Stimulated activated CD8-positive, alpha-beta memory T cell treated with anti-CD3 and anti-CD28 coated beads, Interleukin-12 subunit alpha, Interleukin-12 subunit beta, amount 100 ng/mL, for 1 hour (primary cell): ENCODE data around the gene OPN4.

Experiments used
- DNase-seq: peaks from one replicate; pipeline ENCODE4 v3.0.0-alpha.2; 2020; ENCODE audit warnings: low read depth

OPN4 gene

DNA sequence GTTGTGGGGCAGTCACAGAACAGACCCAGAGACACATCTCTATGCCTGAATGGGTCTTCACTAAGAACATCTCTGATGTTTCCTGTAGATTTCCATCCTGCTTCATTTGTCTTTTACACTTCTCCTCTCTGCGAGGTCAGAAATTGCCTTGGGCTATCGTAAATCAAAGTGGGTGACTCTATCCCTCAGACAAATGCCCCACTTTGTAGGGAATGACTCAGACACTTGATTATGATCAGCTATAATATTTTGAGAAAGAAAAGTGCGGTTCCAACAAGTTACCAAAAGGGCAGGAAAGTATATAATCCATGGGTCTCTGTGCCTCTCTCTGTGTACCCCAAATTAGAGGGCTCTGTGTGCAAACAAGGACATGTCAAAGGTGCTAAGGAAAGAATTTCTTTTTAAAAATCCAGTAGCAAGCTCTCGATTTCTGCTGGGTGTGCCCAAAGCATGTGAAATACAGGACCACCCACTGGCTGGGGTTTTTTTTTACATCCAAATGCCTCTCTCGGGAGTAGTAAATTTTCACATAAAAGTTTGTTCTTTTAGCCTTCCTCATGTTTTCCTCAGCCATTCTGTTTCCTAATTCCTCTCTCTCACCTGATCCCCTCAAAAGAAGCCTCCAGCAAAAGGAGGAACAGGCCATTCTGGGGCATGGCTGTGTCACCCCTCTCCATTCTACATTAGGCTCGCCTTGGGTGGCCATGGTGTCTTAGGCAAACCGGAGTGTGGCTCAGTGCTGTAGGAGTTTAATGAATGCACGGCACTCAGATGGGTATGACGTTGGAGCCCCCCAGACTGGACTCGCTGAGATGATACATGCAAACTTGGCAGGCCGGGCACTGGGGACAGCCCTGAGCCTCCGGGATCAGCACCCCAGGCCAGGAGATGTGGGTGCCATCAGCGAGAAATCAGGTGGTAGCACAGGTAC, 6.3 kb upstream of the OPN4 start:
- no peak for DNase-seq

DNA sequence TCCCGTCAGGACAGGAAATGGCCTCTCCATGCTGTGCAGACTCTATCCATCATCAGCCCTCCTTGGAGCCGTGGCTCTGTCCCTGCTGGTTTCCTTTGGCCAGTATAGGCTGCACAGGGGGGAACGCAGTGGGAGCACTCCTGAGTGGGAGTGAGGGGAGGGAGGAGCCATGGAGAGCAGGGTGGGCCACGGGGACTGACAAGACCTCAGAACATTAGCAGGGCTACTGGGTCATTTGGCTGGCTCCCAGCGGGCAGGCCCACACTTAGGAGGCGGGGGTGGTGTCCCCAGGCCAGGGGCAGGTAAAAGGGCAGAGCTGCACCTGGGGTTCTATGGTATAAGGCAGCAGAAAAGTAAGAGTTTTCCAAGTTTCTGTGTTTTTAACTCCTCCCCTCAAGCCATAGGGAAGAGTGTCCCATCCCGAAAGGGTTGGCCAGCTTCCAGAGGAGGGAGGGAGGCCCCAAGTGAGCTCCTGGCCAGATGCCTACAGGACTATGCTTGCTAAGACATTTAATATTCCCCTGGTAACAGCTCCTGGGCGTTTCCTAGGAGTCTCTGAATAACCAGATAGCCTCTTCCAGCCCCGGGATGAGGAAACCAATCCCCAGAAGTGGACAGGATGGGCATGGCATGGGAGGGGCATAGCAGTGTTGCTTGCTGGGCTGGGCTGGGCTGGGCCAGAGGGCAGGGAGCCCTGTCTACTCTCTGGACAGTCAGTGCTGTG, 5.5 kb upstream of the OPN4 start:
- no peak for DNase-seq

DNA sequence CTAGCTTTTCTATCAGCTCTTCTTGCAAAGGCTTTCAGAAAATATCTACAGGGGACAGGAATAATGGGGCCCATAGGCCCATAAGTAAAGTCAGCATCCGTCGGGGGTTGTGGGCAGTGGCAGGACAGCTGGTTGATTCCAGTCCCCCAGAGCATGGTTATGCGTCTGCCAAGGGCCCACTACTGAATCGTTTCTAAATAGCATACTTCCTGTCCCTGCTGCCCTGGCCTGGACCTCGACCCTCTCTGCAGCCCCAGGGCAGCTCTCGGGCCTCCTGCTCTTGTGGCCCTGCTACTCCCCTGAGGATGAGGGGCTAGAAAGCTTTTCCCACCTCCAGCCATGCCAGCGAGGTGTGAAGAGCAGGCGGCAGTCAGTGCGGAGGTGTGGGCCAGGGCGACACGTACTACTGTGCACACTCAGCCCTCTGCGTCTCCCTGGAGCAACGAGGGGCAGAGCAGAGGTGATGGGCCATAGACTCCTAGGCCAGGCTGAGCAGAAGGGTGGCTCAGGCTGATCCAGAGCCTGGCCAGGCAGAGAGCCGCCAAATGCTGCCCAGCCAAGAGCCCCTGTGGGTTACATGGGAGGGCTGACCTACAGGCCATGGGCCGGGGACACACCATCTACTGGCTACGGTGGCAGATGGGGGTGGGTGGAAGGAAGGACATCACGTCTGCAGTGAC, 4.7 kb upstream of the OPN4 start:
- no peak for DNase-seq

DNA sequence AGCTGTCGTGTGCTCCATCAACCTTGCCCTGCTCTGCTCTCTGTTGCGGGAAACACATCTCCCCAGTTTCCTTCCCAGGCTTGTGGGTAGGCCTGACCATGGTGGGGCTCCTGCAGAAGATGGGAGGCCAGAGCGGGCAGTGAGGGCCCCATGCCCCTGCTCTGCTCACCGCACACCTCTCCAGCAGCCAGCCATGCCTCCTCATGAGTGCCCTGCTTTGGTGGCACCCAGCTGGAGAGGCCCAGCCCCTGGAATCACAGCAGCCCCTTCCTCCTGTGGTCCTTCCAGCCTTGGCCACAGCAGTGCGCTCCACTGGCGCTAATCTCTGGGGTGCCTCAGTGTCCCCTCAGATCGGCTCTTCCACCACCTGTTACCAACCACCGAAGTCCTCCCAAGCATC, 4.2 kb upstream of the OPN4 start:
- DNase-seq = no peak

DNA sequence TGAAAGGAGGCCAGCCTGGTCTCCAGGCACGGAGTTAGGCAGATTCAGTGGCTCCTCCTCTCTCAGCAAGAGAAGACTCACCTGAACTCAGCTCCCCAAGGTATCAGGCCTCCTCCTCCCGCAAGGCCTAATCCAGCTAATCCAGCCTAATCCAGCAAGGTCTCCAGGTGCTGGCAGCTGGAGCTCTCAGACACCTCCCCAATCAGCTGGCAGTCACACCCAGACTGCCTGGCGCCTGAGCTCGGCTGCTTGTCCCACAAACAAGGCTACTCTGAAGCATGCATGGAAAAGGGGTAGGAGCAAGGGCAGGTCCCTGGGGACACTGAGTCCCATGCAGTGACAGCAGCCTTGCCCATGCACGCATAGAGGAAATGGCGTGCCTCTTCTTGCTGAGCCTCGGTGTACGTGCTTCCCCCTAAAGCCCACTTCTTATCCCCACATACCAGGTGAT, 3.3 kb upstream of the OPN4 start:
- no peak for DNase-seq

DNA sequence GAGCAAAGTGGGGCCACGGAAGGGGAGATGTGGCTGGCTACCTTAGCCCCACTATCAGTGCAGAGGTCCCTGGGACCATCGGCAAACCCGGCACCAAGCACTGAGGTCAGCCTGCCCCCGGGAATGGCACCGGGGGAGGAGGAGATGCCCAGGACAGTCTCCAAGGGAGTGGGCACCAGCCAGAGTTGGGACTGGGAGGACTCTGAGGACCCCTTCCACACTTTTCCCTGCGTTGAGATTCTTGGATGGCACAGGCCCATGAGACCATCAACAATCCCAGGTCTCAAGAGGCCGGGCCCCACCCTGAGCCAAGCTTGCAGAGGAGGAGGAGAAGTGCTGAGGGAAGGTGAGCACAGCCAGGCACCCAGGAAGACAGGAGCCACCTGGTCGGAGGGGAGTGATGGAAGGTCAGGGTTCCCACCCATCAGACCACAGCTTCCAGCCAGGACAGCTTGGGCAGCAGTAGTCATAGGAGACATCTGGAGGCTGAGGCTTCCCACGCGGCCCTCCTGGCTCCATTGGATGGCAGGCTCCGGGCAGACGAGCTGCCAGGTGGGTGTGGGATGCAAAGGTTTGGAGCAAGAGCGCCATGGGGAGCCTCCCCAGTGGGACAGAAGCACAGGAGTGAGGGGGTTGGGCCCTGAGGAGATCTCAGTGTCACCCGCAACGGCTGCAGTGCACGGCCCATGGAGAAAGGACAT, 2.6 kb upstream of the OPN4 start:
- no peak for DNase-seq

DNA sequence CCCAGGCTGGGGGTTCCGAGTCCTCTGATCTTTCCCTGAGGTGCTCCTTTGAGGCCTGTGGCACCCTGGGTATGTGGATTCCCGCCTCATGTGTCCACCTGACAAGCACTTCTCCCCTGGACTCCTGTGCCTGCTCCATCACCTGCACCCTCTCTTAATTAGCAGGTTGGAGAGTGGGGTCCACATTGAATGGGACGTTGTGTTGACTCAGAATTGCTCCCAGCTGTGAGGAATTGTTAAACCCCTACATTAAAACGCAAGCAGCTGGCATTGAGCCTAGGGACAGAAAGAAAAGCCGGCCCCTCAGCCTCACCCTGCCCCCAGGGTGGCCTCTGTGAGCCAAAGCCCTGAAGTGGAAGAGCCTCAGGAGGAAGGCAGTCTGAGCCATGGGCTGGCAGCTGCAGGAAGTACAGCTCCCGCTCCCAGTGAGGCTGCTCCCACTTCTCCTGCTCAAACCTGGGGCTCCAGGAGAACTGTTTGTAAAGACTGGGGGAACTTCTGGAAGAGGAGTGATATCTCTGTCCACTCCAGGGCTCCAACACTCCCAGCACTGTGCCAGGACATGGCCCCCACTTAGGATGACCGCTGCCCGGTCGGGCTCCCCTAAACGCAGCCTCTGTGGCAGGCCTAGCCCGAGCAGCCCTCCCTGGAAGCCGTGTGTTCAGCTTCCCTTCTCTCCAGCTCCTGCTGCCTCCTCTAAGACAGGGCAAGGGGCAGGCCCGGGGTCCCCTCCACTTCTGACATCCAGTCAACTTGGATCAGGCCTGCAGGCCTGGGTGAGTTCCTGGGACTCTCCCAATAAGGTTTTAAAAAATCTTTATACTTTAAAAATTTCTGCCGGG, 1.8 kb upstream of the OPN4 start:
- DNase-seq = no peak

DNA sequence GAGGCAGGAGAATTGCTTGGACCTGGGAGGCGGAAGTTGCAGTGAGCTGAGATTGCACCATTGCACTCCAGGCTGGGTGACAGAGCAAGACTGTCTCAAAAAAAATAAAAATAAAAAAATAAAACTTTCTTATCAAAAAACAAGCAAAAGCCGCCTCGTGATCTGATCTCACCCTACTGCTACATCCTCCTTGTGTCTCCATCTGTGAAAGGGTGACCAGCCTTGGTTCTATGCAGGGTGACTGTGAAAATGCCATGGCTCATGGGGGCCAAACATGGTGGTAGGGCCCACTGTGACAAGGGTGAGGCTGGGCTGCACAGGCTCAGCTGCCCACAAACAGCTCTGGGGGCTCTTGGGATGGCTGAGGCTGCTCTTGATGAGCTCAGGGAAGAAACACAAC, 968 bp upstream of the OPN4 start:
- DNase-seq = no peak

DNA sequence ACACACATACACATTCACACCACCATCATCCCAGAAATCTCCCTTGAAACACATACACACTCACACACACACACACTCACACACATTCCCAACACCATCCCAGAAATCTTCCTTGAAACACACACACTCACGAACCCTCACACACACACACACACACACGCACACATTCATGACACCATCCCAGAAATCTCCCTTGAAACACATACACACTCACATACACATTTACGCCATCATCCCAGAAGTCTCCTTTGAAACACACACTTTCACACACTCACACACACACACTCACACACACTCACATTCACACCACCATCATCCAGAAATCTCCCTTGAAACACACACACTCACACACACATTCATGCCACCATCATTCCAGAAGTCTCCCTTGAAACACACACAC, 360 bp upstream of the OPN4 start:
- no peak for DNase-seq

DNA sequence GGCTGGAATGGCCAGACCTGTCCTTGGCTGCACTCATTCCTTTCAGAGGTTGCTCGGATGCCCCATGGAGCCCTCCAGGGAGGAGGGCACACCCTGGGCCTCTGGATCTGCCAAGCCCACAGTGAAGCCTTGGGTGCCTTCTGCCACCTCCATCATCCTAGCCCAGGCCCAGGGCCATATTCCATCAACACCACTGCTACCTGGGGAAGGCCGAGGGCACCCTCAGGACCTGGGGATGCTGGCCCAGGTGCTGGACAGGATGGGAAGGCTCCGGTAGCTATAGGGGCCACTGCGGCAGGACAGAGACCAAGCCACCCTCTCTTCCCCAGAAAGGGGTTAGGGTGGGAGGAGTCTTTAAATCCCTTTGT, 810 bp downstream of the OPN4 start:
- DNase-seq = no peak

DNA sequence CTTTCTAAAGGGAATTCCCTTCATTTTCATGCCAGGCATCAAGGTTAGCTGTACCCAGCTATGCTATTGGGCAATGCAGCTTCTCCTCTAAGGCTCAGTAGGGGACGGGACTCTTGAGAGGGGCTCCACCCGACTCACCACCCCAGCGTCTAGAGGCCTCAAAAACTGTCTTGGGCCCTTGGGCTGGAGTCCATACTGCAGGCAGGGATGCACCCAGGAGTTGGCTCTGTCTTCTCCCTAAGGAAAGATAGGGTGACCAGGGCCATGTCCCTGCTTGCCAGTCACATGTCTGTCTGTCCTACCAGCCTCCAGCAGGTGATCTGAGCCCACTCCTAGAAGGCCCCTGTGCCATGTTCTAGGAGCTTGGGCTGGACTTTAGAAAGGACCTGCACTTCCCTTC, 1.2 kb downstream of the OPN4 start:
- no peak for DNase-seq

DNA sequence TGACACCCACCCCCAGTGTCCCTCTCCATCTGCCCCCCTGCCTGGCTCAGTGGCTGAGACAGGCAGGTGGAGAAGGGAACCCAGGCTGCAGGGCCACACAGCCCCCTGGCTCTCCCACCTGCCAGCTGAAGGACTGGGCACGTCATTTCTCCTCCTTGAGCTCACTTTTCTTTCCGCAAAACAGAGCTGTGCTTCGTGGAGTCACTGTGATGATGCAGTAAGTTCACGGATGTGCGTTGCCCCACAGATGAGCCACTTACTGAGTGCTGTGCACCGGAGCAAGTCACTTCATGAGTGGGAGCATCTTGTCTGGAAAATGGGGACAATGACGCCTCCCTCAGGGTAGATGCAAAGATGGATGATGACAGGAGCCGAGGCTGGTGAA, 2.7 kb downstream of the OPN4 start:
- no peak for DNase-seq

DNA sequence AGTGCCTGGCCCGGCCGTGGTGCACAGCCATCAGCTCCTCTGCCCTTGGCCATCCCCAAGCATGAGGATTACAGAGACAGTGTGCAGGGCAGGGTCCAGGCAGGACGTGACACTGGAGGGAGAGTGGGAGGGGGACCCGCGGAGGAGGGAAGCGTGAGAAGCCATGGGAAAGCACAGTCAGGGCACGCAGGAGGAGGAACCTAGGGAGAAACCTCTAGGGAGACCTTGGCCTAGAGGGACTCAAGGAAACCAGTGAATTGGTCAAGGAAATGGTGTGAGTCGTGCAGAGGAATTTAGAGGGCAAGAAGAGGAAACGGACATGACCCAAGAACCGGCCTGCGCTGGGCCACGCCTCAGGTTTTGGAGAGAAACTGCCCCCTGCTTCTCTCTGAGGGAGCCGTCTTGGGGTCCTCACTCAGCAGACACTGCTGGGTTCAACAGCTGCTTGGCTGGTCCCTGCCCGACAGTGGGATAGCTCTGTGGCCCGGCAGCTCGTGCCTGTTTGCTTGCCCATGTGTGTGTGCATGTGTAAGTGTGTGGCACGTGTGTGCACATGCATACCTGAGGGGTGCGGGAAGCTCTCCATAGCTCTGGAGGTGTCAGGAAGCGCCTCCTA, 3.2 kb downstream of the OPN4 start:
- no peak for DNase-seq

DNA sequence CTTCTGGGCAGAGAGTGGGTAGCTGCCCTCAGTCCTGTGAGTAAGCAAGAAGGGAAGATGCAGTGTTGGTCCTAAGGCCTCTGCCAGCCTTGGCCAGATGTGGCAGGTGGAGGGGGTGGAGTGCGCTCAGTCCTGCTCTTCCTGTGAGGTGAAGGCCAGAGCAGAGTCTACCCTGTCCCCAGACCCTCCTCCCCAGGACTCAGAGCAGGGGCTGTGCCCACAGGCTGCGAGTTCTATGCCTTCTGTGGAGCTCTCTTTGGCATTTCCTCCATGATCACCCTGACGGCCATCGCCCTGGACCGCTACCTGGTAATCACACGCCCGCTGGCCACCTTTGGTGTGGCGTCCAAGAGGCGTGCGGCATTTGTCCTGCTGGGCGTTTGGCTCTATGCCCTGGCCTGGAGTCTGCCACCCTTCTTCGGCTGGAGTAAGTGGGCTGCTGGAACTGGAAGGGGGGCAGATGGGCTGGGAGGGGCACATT, 4.0 kb downstream of the OPN4 start:
- no peak for DNase-seq

DNA sequence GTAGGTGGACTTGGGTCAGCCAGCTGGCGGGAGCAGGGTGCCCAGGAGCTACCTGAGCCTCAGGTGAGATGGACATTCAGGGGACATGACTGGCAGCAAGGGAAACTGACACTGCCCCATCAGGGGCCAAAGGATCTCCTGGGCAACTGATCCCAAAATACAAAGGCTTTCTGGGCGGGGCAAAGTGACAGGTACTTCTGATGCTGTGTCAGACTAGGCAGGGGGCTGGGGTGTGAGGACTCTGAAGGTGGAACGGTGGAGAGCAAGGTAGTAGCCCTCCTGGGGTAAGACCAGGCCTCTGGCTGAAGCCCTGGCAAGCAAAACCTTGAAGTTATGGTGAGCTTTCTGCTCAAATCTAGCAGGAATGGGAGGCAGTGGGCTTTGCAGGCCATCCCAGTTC, 4.4 kb downstream of the OPN4 start:
- DNase-seq = no peak

DNA sequence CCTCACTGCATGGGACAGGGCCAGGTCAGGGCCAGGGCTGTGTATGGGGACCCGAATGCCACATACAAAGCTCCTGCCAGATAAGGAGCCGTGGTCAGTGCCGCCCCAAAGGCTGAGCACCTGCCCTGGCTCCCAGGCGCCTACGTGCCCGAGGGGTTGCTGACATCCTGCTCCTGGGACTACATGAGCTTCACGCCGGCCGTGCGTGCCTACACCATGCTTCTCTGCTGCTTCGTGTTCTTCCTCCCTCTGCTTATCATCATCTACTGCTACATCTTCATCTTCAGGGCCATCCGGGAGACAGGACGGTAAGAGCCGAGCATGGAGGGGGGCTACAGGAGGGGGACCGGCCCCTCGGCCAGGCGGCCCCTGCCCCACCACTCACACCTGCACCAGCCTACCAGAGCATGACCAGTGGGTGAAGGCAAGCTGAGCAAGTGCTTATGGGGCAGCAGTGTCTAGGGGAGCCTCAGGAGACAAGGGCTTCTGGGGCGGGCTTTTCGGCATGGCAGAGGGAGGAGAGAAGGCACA, 4.9 kb downstream of the OPN4 start:
- DNase-seq = no peak

DNA sequence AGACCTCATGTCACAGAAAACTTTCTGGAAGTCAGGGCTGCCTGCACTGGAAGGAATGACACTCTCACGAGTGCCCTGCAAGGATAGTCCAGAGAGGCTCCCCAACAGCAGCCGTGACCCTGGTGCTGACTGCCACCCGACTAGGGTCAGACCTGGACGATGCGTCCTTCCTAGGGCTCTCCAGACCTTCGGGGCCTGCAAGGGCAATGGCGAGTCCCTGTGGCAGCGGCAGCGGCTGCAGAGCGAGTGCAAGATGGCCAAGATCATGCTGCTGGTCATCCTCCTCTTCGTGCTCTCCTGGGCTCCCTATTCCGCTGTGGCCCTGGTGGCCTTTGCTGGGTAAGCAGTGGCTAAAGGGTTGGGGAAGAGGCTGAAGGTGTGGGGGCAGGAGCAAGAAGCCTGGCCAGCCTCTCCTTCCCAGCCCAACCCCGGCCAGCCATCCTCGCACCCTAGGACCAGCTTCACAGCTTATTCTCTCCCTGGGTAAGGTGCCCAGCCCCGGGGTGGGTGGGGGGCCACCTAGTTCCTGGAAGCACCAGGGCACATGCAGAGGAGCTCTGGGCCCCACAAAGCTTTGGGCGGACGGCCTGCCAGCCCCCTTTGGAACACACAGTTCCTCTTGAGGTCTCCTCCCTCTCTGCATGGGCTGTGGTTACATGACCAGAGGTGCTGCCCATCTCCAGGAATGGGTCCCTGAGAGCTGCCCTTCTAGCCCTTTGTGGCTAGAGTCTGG, 5.5 kb downstream of the OPN4 start:
- no peak for DNase-seq

DNA sequence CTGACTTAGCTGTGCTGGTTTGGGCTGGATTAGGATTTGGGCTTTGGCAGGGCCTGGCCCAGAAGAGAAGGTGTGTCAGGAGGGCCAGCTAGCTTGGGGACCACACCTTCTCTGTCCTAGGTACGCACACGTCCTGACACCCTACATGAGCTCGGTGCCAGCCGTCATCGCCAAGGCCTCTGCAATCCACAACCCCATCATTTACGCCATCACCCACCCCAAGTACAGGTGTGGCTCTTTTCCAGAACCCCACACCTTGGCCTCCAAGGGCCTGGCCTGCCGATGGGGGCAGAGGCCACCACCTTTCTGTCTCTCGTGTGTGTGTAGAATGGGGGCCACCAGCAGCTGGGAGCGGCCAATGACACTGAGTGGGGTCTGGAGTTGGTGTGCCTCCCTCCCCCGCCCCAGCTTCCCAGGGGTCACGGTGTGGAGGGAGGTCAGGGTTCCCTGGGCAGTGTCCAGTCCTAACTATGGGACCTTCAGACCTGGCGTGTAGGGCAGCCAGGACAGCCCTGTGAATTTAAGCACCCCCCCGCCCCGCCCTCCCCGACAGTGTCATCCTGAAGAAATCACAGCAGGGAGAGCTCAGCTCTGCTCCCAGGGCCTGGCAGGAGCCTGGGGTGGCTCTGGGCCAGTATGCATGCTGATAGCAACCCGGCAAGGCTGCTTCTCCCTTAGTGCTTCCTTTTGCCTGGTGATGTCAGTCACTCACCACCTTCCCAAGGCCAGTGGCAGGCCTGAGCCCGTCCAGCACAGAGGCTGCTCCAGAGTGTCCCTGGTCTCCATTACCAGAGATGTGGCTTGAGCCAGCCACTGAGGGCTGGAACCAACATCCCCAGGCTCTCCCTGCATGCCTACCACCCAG, 7.0 kb downstream of the OPN4 start:
- no peak for DNase-seq
